ENCODE measurements around the gene CACFD1.

CACFD1 gene

DNA sequence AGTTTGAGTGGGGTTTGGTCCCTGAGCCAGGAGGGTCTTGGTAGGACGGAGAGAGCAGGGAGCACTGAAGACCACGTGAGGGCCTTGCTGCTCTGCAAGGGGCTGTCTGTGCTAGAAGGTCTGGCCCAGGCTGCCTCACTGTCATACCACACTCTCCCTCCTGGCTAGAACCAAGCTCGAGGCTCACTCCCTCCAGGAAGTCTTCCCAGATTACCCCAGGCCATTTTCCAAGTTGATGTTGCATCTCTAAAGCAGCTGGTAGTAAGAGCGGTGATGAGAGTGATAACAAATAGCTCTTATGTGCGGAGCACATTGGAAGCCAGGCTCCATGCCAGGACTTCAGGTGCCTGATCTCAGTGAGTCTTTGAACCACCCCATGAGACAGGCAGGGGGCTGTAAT lies 58.4 kb downstream of the CACFD1 start:
- DNase-seq (ENCODE audit: low read depth) = no peak

DNA sequence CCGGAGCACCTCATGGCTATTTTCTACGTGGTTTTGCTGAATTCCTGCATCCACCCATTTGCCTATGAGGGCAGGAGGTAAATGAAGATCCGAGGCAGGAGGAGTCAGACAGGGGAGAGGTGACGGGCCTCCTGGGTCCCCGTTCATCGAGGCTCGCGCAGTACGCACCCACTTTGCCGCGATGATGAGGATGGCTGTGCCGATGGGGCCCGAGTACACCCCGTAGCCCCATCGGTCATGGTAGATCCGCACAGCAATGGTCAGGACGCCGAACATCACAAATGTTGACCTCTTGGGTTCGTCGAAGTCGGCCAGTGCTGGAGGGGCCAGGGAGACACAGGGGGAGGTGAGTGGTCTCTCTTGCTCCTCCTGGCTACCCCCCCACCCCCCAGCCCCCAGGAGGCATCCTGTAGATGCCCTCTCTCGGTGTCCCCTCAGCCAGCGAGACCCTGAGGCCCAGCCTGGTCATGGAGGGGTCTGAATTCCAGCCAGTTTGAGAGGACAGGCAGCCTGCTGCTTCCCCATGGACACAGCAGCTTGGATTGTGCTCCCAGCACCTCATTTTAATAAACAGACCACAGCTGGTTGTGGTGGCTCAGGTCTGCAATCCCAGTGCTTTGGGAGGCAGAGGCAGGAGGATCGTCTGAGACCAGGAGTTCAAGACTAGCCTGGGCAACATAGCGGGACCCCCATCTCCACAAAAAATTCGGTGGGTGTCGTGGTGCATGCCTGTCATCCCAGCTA lies 59.1 kb downstream of the CACFD1 start:
- no peak for DNase-seq (ENCODE audit: low read depth)

DNA sequence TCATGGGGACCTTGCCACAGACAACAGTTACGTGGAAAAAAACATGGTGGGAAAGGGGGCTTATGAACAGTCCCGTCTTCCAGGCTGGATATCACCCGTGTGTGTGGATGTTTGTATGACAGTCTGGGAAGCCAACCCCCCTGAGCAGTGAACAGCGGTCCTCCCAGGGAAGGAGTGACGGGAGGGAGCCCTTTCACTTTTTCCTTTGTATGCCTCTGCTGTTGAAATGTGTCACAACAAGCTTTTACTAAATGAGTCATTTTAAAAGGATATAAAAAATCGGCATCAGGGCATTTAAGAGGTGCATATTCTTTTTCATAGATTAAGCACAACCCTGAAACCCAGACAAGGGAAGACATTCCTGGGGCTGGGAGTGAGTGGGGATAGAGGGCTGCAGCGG lies 59.9 kb downstream of the CACFD1 start:
- no peak for DNase-seq (ENCODE audit: low read depth)

DNA sequence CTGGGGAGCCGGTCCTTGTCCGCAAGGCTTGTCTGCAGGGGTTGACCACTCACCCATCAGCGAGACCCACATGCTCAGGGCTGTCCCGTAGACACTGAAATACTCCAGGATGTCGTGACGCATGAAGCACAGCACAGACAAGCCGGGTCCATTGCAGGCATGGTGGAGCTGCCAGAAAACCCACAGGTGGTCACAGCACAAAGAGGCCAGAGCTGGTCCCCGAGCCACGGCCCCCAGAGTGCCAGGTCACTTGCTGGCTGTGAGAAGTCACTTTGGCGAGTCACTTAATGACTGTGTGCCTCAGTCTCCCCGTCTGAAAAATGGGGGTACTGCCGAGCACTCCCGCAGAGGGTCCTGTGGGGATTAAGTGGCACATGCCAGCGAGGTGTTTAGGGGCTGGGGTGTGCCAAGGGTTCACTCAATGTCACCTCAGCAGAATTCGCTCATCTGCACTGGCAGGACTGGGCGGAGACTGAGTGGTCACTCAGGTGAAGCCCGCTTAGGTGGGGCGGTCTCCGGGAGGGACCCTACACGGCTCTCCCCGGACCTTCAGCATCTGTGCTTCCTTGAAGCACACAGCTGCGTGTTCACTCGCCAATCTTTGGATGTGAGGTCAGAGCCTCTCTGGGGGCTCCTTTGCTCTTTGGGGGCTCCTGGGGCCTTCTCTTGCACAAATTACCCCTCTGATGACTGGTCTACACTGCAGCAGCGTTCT lies 60.5 kb downstream of the CACFD1 start:
- no peak for DNase-seq (ENCODE audit: low read depth)

Data from GM04504 (cell line).